Epithelial cell of alveolus of lung (primary cell): Measurements from ENCODE around the gene SSC4D. TPM values are rescaled to one million over a fixed set of nuclear protein-coding genes. Genes with fewer than 3 reads are reported as not detected.

ENCODE experiments used
- total RNA-seq: library from RNA; depleted of rRNA; stranded (reverse); fragments of >200 nt; gene quantifications from 2 replicates; pipeline ENCODE4 v1.2.1, GENCODE V29; 2015

The SSC4D gene
- total RNA-seq = 0.48 and 1.7 TPM in 2 replicates

DNA sequence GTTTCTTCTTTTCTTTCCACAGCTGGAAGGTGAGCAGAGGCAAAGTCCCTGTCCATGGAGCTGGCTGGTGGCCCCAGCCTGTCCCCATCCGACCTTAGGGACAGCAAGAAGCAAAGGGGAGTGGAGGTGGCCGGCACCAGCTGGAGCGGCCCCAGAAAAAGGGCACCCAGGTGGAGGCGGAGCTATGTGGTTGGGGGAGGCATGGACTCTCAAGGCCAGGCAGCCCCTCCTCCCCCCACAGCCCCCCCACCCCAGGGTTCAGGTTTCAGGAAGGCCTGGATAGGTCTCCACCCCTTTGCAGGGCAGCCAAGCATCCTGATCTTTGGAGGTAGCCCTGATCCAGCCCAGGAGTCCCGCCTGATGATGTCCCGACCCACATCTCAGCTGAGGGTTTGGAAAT, at the start of gene SSC4D:
TSS of gene SSC4D (minus strand) at position 161 of the 400 bp plus-strand sequence. CDS start 5,258 bp downstream, outside the sequence.

DNA sequence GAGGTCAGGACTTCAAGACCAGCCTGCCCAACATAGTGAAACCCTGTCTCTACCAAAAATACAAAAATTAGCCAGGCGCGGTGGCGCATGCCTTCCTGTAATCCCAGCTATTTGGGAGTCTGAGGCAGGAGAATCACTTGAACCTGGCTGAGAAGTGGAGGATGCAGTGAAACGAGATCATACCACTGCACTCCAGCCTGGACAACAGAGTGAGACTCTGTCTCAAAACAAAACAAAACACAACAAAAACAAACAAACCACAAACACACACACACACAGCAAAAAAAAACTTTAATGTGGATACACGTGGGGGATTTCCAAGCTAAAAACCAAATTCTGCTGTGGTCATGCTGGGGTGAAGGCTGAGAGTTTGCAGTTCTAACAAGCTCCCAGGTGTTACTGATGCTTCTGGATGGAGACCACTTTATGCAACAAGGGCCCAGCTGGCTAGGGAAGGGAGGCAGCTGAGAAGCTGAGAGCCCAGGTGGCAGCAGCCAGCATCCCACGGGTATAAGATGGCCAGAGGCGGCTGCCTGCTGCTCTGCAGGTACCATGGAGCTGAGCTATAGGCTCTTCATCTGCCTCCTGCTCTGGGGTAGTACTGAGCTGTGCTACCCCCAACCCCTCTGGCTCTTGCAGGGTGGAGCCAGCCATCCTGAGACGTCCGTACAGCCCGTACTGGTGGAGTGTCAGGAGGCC, 15.1 kb upstream of the SSC4D start, which contains the start of gene ZP3:
TSS of gene ZP3 (plus strand) at position 538 of the 699 bp plus-strand sequence. CDS start at position 553, 15 bp downstream.

DNA sequence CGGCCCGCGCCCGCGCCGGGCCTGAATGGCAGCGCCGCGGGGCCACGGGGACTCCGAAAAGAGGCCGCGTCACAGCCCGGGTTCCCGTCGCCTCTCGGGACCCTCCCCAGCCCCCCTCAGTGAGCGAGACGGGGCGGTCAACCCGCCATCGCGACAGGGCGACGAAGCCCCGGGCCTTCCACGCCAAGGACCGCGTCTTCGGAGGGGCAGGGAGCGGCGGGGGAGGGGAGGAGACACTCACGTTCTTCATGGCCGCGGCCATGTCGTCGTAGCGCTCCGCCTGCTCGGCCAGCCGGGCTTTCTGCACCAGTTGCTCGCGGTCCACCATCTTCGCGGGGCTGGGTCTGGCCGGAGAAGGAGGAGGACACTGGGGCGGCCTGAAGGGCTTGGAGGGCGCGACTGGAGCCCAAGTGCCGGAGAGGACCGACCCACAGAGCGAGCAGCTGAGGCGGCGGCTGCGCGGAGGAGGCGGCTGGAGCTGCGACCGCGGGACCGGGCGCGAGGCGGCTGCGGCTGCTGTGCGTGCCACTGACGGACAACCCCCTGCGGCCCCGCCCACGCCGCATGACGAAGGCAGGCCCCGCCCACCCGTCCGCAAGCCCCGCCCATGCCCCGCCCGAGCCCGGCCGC, 50.9 kb downstream of the SSC4D start, which contains the start of gene YWHAG:
TSS of gene YWHAG (minus strand) at position 511 of the 630 bp plus-strand sequence. CDS start at position 328, 183 bp downstream.

Other genes starting within 250 kb of the SSC4D start
- gene SRRM3, start 207.8 kb downstream of the SSC4D start, total RNA-seq = 7.1 and 8.5 TPM in 2 replicates
- 213 and 451 TPM in 2 replicates for gene HSPB1, start 107.0 kb downstream of the SSC4D start, total RNA-seq
- gene YWHAG, start 50.7 kb downstream of the SSC4D start, total RNA-seq = 62.4 and 84.9 TPM in 2 replicates
- gene ZP3, start 15.3 kb upstream of the SSC4D start, total RNA-seq = 0.72 and 2.1 TPM in 2 replicates
- 7.6 and 13.4 TPM in 2 replicates for gene DTX2, start 52.0 kb upstream of the SSC4D start, total RNA-seq
- gene UPK3B, start 100.9 kb upstream of the SSC4D start, total RNA-seq = 0.91 TPM in 1 of 2 replicates, not detected in the other
- not detected in 2 replicates for gene SPDYE16, start 133.6 kb upstream of the SSC4D start, total RNA-seq
- gene POMZP3, start 217.6 kb upstream of the SSC4D start, total RNA-seq = 2.3 and 9.7 TPM in 2 replicates